GM18520 (cell line): ENCODE results near the gene POP4.
A peak's percentile ranks its signal among the peaks of the same experiment; 100 is the strongest.

Experiments used
- ATAC-seq: cut with Tn5 transposase; IDR thresholded peaks from one replicate; pipeline ENCODE4 v1.9.1; 2021; ENCODE audit not compliant: unreplicated experiment

The POP4 gene

GRCh38 chr19:29576761-29577648 lies 29.1 kb upstream of the POP4 start:
- ATAC-seq = no peak

- ATAC-seq = no peak
Observed at GRCh38 chr19:29577649-29577963, 28.5 kb upstream of the POP4 start.

GRCh38 chr19:29578349-29578748 lies 27.7 kb upstream of the POP4 start:
- ATAC-seq = no peak

- no peak for ATAC-seq
Observed at GRCh38 chr19:29579308-29579910, 26.7 kb upstream of the POP4 start.

GRCh38 chr19:29581398-29581797 lies 24.7 kb upstream of the POP4 start:
- no peak for ATAC-seq

GRCh38 chr19:29583196-29583999 lies 22.7 kb upstream of the POP4 start:
- ATAC-seq = no peak

GRCh38 chr19:29586401-29586800 lies 19.7 kb upstream of the POP4 start:
- ATAC-seq = no peak

- no peak for ATAC-seq
Observed at GRCh38 chr19:29587059-29587458, 19.0 kb upstream of the POP4 start.

- peak; percentile 87 for ATAC-seq
Observed at GRCh38 chr19:29587518-29587986, 18.5 kb upstream of the POP4 start.

GRCh38 chr19:29588095-29588494 lies 18.0 kb upstream of the POP4 start:
- no peak for ATAC-seq

- no peak for ATAC-seq
Observed at GRCh38 chr19:29590278-29590677, 15.8 kb upstream of the POP4 start.

- no peak for ATAC-seq
Observed at GRCh38 chr19:29591670-29592069, 14.4 kb upstream of the POP4 start.

- no peak for ATAC-seq
Observed at GRCh38 chr19:29593869-29594268, 12.2 kb upstream of the POP4 start.

- no peak for ATAC-seq
Observed at GRCh38 chr19:29596080-29596727, 9.9 kb upstream of the POP4 start.

- no peak for ATAC-seq
Observed at GRCh38 chr19:29596885-29597525, 9.1 kb upstream of the POP4 start.

GRCh38 chr19:29598036-29598435 lies 8.0 kb upstream of the POP4 start:
- ATAC-seq = no peak

- no peak for ATAC-seq
Observed at GRCh38 chr19:29598496-29598895, 7.6 kb upstream of the POP4 start.

GRCh38 chr19:29603308-29603707 lies 2.8 kb upstream of the POP4 start:
- no peak for ATAC-seq

- ATAC-seq = no peak
Observed at GRCh38 chr19:29606420-29606747, 301 bp downstream of the POP4 start.

GRCh38 chr19:29609636-29610035 lies 3.6 kb downstream of the POP4 start:
- no peak for ATAC-seq

GRCh38 chr19:29610213-29610573 lies 4.1 kb downstream of the POP4 start:
- ATAC-seq = no peak
